Cardiac muscle cell (in vitro differentiated cells and primary cell): ENCODE results near the gene HS3ST4. TPM values are rescaled to one million over a fixed set of nuclear protein-coding genes. Genes with fewer than 3 reads are reported as not detected.

Experiments
- DNase-seq, 2 donors: peaks; one replicate each; pipeline versions ENCODE4 v3.0.0 to v3.0.0-alpha.2; 2010 to 2017; ENCODE audit warnings: low read depth in 1 of 2, low spot score in 1 of 2
- H3K27ac ChIP-seq: fragments of 200-600 bp; sonication (generic); 2 replicates; pipeline ENCODE4 v1.5.1; 2016
- H3K27me3 ChIP-seq: fragments of 200-600 bp; sonication (generic); 2 replicates; pipeline ENCODE4 v1.6.0; 2016; ENCODE audit warnings: control low read depth
- H3K36me3 ChIP-seq: fragments of 200-600 bp; sonication (generic); 2 replicates; pipeline ENCODE4 v1.5.1; 2016; ENCODE audit warnings: control low read depth
- H3K4me1 ChIP-seq: fragments of 200-600 bp; sonication (generic); 2 replicates; pipeline ENCODE4 v1.8.1; 2017; ENCODE audit warnings: low read depth, mild to moderate bottlenecking, mixed run types
- H3K4me3 ChIP-seq: fragments of 200-600 bp; sonication (generic); 2 replicates; pipeline ENCODE4 v1.5.1; 2016; ENCODE audit warnings: mild to moderate bottlenecking
- H3K9me3 ChIP-seq: fragments of 200-600 bp; sonication (generic); 2 replicates; pipeline ENCODE4 v1.5.1; 2017; ENCODE audit warnings: low read depth, mild to moderate bottlenecking, control low read depth
- CTCF ChIP-seq: IDR thresholded peaks from 2 replicates; pipeline ENCODE4 v1.5.1; 2012; ENCODE audit warnings: low read depth, mild to moderate bottlenecking, low read length
- polyA plus RNA-seq: library from polyadenylated mRNA; unstranded; fragments of >200 nt; fragmentation: Nextera tagmentation; extraction: Ambion mirVana; gene quantifications from 2 replicates; pipeline ENCODE4 v1.2.1, GENCODE V29; 2016
- total RNA-seq: library from RNA; depleted of rRNA; stranded (reverse); fragments of >200 nt; gene quantifications from 2 replicates; pipeline ENCODE4 v1.2.3, GENCODE V29; 2016

Gene HS3ST4
- total and polyA plus RNA-seq, 2 experiments from 2014 or later = 0.13 to 0.27 TPM

GRCh38 chr16:26129997-26130396 lies 438.2 kb downstream of the HS3ST4 start:
- no peak overlapping the region for H3K27ac ChIP-seq
- H3K36me3 ChIP-seq = no peaks in the 10 kb centered on the region
- peaks cover 3% of the 10 kb centered on the region for H3K4me1 ChIP-seq
- TF ChIP-seq CTCF = no peak
- DNase-seq = no peak
- H3K27me3 ChIP-seq = no peaks in the 10 kb centered on the region
- no peak overlapping the region for H3K4me3 ChIP-seq
- no peaks in the 10 kb centered on the region for H3K9me3 ChIP-seq

GRCh38 chr16:26133416-26134093 lies 441.8 kb downstream of the HS3ST4 start:
- H3K27ac ChIP-seq = no peak overlapping the region
- H3K27me3 ChIP-seq = no peaks in the 10 kb centered on the region
- peaks cover 3% of the 10 kb centered on the region for H3K4me1 ChIP-seq
- no peak for DNase-seq
- no peaks in the 10 kb centered on the region for H3K36me3 ChIP-seq
- no peak for TF ChIP-seq CTCF
- H3K9me3 ChIP-seq = no peaks in the 10 kb centered on the region
- H3K4me3 ChIP-seq = no peak overlapping the region

- Histone ChIP-seq H3K4me3 (no peak overlapping the region), H3K9me3 (no peaks in the 10 kb centered on the region)
Measured at GRCh38 chr16:26134588-26134987, 442.8 kb downstream of the HS3ST4 start.

GRCh38 chr16:26137956-26138355 lies 446.2 kb downstream of the HS3ST4 start:
- no peak overlapping the region for H3K4me3 ChIP-seq
- no peak overlapping the region for H3K27ac ChIP-seq
- no peaks in the 10 kb centered on the region for H3K4me1 ChIP-seq
- DNase-seq = no peak
- no peaks in the 10 kb centered on the region for H3K36me3 ChIP-seq
- no peaks in the 10 kb centered on the region for H3K27me3 ChIP-seq
- no peaks in the 10 kb centered on the region for H3K9me3 ChIP-seq
- no peak for TF ChIP-seq CTCF

More at GRCh38 chr16:26134588-26134987, 442.8 kb downstream of the HS3ST4 start:
- Histone ChIP-seq H3K27me3 (no peaks in the 10 kb centered on the region), H3K36me3 (no peaks in the 10 kb centered on the region), H3K27ac (no peak overlapping the region), H3K4me1 (peaks cover 3% of the 10 kb centered on the region)
- DNase-seq = no peak
- no peak for TF ChIP-seq CTCF

- DNase-seq = no peak
- Histone ChIP-seq H3K36me3 (no peaks in the 10 kb centered on the region), H3K9me3 (no peaks in the 10 kb centered on the region), H3K27ac (no peak overlapping the region), H3K4me1 (no peaks in the 10 kb centered on the region), H3K27me3 (no peaks in the 10 kb centered on the region), H3K4me3 (no peak overlapping the region)
- no peak for TF ChIP-seq CTCF
Measured at GRCh38 chr16:26139091-26139490, 447.3 kb downstream of the HS3ST4 start.
